AG10803 (cell line): ENCODE measurements around the gene RYR2.

Experiments
- DNase-seq: peaks from one replicate; pipeline ENCODE4 v3.0.0; 2010; ENCODE audit warnings: low read depth
- H3K4me3 ChIP-seq: 2 replicates; pipeline ENCODE4 v1.5.1; 2011; ENCODE audit warnings: mild to moderate bottlenecking, low read length, control low read depth
- TF ChIP-seq, protein P1 (sequence below): conservative IDR thresholded peaks from 2 replicates; pipeline ENCODE4 v1.5.1; 2011; ENCODE audit warnings: mild to moderate bottlenecking, low read length, control low read depth, inconsistent platforms

Gene RYR2

DNA sequence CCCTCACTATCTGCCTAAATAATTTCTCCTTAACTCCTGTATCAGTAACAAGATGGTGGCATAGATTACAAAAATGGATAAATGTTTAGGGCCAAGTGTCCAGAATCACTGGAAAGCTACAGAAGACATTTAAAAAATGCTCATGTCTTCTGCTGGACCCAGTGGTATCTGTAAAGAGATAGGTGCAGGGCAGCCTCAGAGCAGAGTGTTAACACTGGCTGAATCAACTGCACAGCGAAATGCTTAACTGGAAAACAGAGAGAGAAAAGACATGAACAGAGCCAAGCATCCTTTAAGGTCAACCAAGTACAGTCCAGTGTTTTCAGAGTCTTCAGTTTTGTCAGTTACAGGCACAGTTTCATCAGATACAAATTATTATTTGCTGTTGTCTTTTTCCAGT lies 429.4 kb downstream of the RYR2 start:
- TF ChIP-seq, protein P1, sequence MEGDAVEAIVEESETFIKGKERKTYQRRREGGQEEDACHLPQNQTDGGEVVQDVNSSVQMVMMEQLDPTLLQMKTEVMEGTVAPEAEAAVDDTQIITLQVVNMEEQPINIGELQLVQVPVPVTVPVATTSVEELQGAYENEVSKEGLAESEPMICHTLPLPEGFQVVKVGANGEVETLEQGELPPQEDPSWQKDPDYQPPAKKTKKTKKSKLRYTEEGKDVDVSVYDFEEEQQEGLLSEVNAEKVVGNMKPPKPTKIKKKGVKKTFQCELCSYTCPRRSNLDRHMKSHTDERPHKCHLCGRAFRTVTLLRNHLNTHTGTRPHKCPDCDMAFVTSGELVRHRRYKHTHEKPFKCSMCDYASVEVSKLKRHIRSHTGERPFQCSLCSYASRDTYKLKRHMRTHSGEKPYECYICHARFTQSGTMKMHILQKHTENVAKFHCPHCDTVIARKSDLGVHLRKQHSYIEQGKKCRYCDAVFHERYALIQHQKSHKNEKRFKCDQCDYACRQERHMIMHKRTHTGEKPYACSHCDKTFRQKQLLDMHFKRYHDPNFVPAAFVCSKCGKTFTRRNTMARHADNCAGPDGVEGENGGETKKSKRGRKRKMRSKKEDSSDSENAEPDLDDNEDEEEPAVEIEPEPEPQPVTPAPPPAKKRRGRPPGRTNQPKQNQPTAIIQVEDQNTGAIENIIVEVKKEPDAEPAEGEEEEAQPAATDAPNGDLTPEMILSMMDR, result no peak
- DNase-seq, result no peak
- H3K4me3 ChIP-seq, result no peak overlapping the region

DNA sequence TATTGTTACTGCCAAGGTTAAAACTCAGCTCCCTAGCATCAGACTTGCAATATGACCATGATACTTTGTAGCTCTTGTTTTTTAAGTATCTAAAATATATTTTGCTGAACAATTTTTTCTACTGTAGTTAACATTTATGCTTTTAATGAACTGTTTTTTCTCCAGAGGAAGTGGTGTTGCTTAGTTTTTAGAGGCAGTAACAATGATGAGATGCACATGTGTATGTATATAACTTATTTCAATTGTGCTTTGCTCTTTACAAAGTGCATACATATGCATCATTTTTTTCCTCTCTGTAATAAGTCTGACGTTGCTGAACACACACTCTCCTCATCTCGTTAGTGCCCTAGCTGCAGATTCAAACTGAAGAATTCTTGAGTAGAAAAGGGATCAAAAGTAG lies 430.0 kb downstream of the RYR2 start:
- TF ChIP-seq, protein P1, result no peak
- no peak overlapping the region for H3K4me3 ChIP-seq
- no peak for DNase-seq

DNA sequence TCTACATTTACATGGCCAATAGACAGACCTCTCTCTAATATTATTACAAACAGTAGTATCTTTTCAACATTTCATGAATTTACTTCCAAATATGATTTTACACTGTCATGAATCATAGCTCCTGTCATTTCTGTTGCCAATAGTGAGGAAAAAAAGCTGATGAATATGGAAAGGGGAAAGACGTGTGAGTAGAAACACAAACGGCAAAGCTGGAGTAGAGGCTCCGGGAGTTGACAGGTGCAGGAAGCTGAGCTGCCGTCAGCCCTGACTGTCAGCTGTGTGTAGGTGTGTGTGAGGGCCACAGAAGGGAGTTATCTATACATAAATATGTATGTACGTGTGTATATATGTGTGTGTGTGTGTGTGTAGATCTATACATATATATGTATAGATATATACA lies 431.9 kb downstream of the RYR2 start:
- no peak overlapping the region for H3K4me3 ChIP-seq
- TF ChIP-seq, protein P1, result no peak
- no peak for DNase-seq

DNA sequence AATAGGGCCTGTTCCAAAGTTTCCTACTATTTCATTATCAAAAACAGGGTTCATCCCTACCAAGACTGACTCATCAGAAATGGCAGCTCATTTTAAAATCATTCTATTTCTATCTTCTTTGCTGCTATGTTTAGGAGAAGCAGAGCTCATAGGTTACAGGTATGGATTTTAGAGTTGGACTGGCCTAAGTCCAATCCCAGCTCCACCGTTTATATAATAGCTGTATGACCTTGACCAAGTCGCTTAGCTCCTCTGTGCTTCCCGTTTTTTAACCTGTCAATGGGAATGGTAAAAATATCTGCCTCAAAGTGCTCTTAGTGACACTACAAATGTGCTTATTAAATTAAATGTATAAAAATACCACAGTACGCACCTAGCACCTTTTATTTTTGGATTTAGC lies 436.1 kb downstream of the RYR2 start:
- DNase-seq, result no peak
- H3K4me3 ChIP-seq, result no peak overlapping the region
- TF ChIP-seq, protein P1, result no peak

DNA sequence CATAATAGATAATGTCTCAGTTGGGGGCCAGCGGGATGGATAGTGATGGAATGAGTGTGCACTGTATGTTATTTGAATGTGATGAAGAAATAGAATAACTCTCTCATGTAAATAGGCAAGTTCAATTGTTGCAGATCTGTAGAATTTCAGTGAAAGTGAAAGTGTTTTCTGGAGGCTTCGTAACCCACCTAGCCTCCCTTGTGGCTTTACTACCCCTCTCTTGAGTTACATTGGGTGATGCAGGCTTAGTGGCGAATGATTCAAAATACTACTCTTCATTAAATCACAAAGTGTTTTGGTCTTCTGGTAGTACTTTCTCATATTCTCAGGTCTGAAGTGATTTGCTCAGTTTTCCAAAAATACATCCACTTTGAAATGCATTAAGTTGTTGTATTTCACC lies 436.9 kb downstream of the RYR2 start:
- TF ChIP-seq, protein P1, result no peak
- no peak for DNase-seq

DNA sequence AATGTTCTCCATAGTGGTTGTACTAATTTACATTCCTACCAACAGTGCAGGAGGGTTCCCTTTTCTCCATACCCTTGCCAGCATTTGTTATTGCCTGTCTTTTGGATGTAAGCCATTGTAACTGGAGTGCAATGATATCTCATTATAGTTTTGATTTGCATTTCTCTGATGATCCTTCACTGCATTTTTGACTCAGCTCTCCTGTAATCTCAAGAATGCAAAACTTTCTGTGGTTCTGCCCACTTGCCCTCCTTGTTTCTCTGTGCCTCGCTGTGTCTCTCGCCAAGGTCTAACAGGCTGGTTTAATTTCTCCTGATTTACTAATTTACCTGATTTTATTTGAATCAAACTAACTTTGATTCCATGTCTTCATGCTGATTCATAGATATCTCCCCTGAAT lies 440.8 kb downstream of the RYR2 start:
- TF ChIP-seq, protein P1, result no peak
- DNase-seq, result no peak
- no peak overlapping the region for H3K4me3 ChIP-seq

More for the DNA sequence above, 436.9 kb downstream of the RYR2 start:
- no peak overlapping the region for H3K4me3 ChIP-seq

DNA sequence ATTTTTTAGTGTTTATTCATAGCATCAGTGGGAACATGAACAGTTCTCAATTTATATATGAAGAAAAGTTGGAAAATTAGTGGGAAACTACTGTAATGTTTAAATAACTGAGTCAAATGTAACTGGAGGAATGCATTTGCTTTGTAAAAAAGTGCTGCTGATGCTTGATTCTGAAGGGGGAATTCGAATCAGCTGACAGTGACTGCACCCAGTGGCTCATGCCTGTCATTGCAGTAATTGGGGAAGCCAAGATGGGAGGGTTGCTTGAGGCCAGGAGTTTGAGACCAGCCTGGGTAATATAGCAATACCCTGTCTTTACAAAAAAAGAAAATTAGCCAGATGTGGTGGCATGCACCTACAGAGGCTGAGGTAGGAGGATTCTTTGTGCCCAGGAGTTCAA lies 450.4 kb downstream of the RYR2 start:
- no peak for DNase-seq
- TF ChIP-seq, protein P1, result no peak
- H3K4me3 ChIP-seq, result no peak overlapping the region
